ENCODE data around the gene PIK3CB.
"Not testable (repeated sequence)": the region's sequence is repeated elsewhere in the genome, so short reads cannot be mapped to it uniquely, and the experiment has no call there.

Gene PIK3CB

DNA sequence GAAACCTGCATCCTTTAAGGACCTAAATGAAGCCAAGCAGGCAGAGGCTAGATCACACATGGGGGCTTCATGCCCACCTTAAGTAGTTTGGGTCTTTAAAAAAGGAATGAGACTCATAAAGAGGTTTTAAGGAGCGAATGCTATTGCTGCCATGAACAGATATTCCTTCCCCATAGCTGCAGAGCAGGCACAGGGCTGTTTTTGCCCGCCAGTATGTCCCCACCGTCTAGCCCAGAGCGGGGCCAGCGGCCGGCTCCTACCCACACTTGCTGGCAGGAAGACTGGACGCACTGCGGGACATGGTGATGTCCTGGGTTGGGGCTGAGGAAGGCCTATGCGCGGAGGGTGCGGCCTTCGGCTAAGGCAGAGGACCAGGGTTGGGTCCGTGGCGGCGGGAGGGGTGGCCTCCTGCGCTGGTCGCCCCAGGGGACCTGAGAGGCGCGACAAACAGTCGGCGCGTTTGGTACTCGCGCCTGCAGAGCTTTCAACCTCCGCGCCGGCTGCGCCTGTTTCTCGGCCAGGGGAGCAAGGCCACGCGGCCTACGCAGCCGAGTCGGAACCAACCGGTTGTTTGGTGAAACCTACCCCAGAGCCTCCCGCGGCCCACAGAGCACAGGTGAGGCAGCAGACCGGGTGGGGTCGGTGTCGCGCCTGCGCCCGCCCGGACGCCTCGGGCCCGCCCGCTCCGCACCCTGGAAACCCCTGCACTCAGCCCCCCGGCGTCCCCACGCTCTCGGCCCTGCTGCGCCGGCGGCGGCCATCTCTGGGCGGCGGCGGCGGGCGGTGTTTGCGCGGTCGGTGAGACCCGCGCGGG, 226.2 kb downstream of the PIK3CB start, which contains the start of gene FAIM:
Gene FAIM (plus strand): TSS at position 450 of the 814 bp plus-strand sequence. CDS start 10,956 bp downstream, outside the sequence.
- DNase-seq (ENCODE audit: low spot score), result peak; percentile 32

DNA sequence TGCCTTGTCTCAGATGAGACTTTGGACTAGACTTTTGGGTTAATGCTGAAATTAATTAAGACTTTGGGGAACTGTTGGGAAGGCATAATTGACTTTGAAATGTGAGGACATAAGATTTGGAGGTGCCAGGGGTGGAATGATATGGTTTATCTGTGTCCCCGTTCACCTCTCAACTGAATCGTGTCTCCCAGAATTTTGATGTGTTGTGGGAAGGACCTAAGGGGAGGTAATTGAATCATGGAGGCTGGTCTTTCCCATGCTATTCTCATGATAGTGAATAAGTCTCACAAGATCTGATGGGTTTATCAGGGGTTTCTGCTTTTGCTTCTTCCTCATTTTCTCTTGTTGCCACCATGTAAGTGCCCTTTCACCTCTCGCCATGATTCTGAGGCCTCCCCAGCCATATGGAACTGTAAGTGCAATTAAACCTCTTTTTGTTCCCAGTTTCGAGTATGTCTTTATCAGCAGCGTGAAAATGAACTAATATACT, 230.6 kb downstream of the PIK3CB start:
- not testable (repeated sequence) for DNase-seq (ENCODE audit: low spot score)
